Activated T-cell treated with anti-CD3 and anti-CD28 coated beads, Interleukin-2, amount 50 U/mL, for 48 hours (primary cell): Measurements from ENCODE around the gene MTF1.

Experiments
- DNase-seq, 2 experiments: peaks; one replicate each; pipeline ENCODE4 v3.0.0-alpha.2; 2020

Gene MTF1

GRCh38 chr1:37866491-37866890 lies 7.1 kb upstream of the MTF1 start:
- no peak for DNase-seq

GRCh38 chr1:37865348-37866120 lies 6.1 kb upstream of the MTF1 start:
- DNase-seq: peak; percentile 56 to 65

GRCh38 chr1:37862330-37862729 lies 2.9 kb upstream of the MTF1 start:
- DNase-seq: no peak

- DNase-seq: no peak
Observed at GRCh38 chr1:37861151-37861550, 1.8 kb upstream of the MTF1 start.

GRCh38 chr1:37860346-37860666 lies 914 bp upstream of the MTF1 start:
- DNase-seq: no peak

GRCh38 chr1:37858931-37859506 lies 373 bp downstream of the MTF1 start:
- no peak for DNase-seq

- DNase-seq: no peak
Observed at GRCh38 chr1:37854406-37854805, 5.0 kb downstream of the MTF1 start.

- no peak for DNase-seq
Observed at GRCh38 chr1:37853157-37853556, 6.2 kb downstream of the MTF1 start.

- no peak for DNase-seq
Observed at GRCh38 chr1:37851782-37852210, 7.6 kb downstream of the MTF1 start.

GRCh38 chr1:37851262-37851661 lies 8.1 kb downstream of the MTF1 start:
- no peak for DNase-seq

GRCh38 chr1:37850352-37850955 lies 8.9 kb downstream of the MTF1 start:
- no peak for DNase-seq

- DNase-seq: no peak
Observed at GRCh38 chr1:37849480-37849879, 9.9 kb downstream of the MTF1 start.

GRCh38 chr1:37846647-37847339 lies 12.6 kb downstream of the MTF1 start:
- no peak for DNase-seq

- DNase-seq: no peak
Observed at GRCh38 chr1:37845786-37846185, 13.6 kb downstream of the MTF1 start.

- DNase-seq: no peak
Observed at GRCh38 chr1:37845049-37845646, 14.2 kb downstream of the MTF1 start.

GRCh38 chr1:37844536-37844935 lies 14.9 kb downstream of the MTF1 start:
- no peak for DNase-seq

- no peak for DNase-seq
Observed at GRCh38 chr1:37841652-37842051, 17.7 kb downstream of the MTF1 start.

- no peak for DNase-seq
Observed at GRCh38 chr1:37840711-37841110, 18.7 kb downstream of the MTF1 start.

GRCh38 chr1:37839676-37840075 lies 19.7 kb downstream of the MTF1 start:
- DNase-seq: no peak

- DNase-seq: no peak
Observed at GRCh38 chr1:37836788-37837187, 22.6 kb downstream of the MTF1 start.

- no peak for DNase-seq
Observed at GRCh38 chr1:37831809-37832208, 27.6 kb downstream of the MTF1 start.

- DNase-seq: no peak
Observed at GRCh38 chr1:37831109-37831508, 28.3 kb downstream of the MTF1 start.

GRCh38 chr1:37828410-37829074 lies 30.9 kb downstream of the MTF1 start:
- DNase-seq: no peak
